SH-SY5Y (cell line): Measurements from ENCODE around the gene SCARB1.

Source experiments
- GATA2 ChIP-seq: IDR thresholded peaks from 2 replicates; pipeline ENCODE4 v1.6.1; 2011; ENCODE audit warnings: mild to moderate bottlenecking, low read depth, low read length
- GATA3 ChIP-seq: IDR thresholded peaks from 2 replicates; pipeline ENCODE4 v1.6.1; 2011; ENCODE audit warnings: low read depth, mild to moderate bottlenecking, low read length, moderate library complexity

- no peak for TF ChIP-seq GATA3
- TF ChIP-seq GATA2: no peak
Measured at GRCh38 chr12:124832856-124833255, 30.8 kb downstream of the SCARB1 start.
